SK-N-SH treated with all-trans-retinoic acid at 6 μM for 48 hours (cell line): ENCODE data around the gene PDIK1L.

ENCODE experiments used
- ARNTL ChIP-seq: fragments of 450-650 bp; formaldehyde crosslinking; IDR thresholded peaks from 2 replicates; pipeline ENCODE4 v1.5.0; 2020; ENCODE audit warnings: low read depth, mild to moderate bottlenecking, moderate library complexity, borderline replicate concordance
- BACH2 ChIP-seq: fragments of 250-450 bp; sonication (Bioruptor Pico); IDR thresholded peaks from 2 replicates; pipeline ENCODE4 v1.9.0; 2021; ENCODE audit warnings: mild to moderate bottlenecking, borderline replicate concordance
- CSRNP3 ChIP-seq: fragments of 250-450 bp; sonication (Bioruptor Pico); IDR thresholded peaks from 2 replicates; pipeline ENCODE4 v1.5.1; 2021; ENCODE audit warnings: mild to moderate bottlenecking, moderate library complexity
- ESRRG ChIP-seq: fragments of 250-450 bp; sonication (Bioruptor Pico); IDR thresholded peaks from 2 replicates; pipeline ENCODE4 v1.6.1; 2021; ENCODE audit warnings: mild to moderate bottlenecking
- GLIS3 ChIP-seq: fragments of 250-450 bp; sonication (Bioruptor Pico); IDR thresholded peaks from 2 replicates; pipeline ENCODE4 v1.5.0; 2020; ENCODE audit warnings: mild to moderate bottlenecking, moderate library complexity
- PATZ1 ChIP-seq: fragments of 250-450 bp; sonication (Bioruptor Pico); IDR thresholded peaks from 2 replicates; pipeline ENCODE4 v1.8.0; 2020; ENCODE audit warnings: mild to moderate bottlenecking, moderate library complexity, borderline replicate concordance
- PPARA ChIP-seq: fragments of 250-450 bp; sonication (Bioruptor Pico); IDR thresholded peaks from 2 replicates; pipeline ENCODE4 v1.5.0; 2020; ENCODE audit warnings: mild to moderate bottlenecking, borderline replicate concordance
- RARB ChIP-seq: fragments of 250-450 bp; sonication (Bioruptor Pico); IDR thresholded peaks from 2 replicates; pipeline ENCODE4 v1.8.0; 2021; ENCODE audit warnings: mild to moderate bottlenecking, moderate library complexity
- TCF4 ChIP-seq: fragments of 250-450 bp; sonication (Bioruptor Pico); IDR thresholded peaks from 2 replicates; pipeline ENCODE4 v1.8.0; 2021; ENCODE audit warnings: mild to moderate bottlenecking, moderate library complexity, borderline replicate concordance
- TSHZ2 ChIP-seq: fragments of 250-450 bp; sonication (Bioruptor Pico); IDR thresholded peaks from 2 replicates; pipeline ENCODE4 v1.5.0; 2020; ENCODE audit warnings: mild to moderate bottlenecking, moderate library complexity
- ZFP3 ChIP-seq: fragments of 250-450 bp; sonication (Bioruptor Pico); IDR thresholded peaks from 2 replicates; pipeline ENCODE4 v1.5.0; 2020; ENCODE audit warnings: mild to moderate bottlenecking, moderate library complexity
- ZNF565 ChIP-seq: fragments of 450-650 bp; formaldehyde crosslinking; conservative IDR thresholded peaks from 2 replicates; pipeline ENCODE4 v1.5.0; 2020; ENCODE audit warnings: low read depth, mild to moderate bottlenecking, moderate library complexity

- TF ChIP-seq ZNF565 (CRISPR knock-in tag) = no peak
- TF ChIP-seq TCF4 (CRISPR knock-in tag) = no peak
- no peak for TF ChIP-seq ESRRG (CRISPR knock-in tag)
- no peak for TF ChIP-seq PPARA (CRISPR knock-in tag)
- no peak for TF ChIP-seq ZFP3 (CRISPR knock-in tag)
- TF ChIP-seq ARNTL (CRISPR knock-in tag) = no peak
- no peak for TF ChIP-seq RARB (CRISPR knock-in tag)
- no peak for TF ChIP-seq TSHZ2
- no peak for TF ChIP-seq PATZ1 (CRISPR knock-in tag)
- no peak for TF ChIP-seq BACH2 (CRISPR knock-in tag)
- TF ChIP-seq CSRNP3 (CRISPR knock-in tag) = no peak
- TF ChIP-seq GLIS3 (CRISPR knock-in tag) = no peak
Observed at GRCh38 chr1:26153966-26154532, 42.4 kb downstream of the PDIK1L start.
